ENCODE measurements around the gene PUS7L.

DNA sequence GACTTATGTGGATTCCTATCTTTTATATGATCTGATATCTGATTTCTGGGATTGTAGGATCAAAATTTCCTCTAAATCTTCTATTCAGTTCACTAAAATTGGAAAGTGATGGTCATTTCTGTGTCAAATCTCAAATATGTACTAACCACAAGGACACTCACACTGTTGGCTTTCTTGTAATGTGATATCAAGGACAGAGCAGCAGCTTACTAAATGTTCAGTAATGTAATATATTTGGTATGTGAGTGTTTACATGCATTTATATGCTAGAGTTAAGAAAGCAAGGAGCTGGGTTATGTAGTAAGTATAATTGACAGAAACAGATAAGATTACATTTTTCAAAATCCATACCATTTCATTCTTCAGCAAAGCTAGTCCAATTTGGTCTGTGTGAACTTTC is 16.5 kb downstream of the PUS7L start:
- TF ChIP-seq, protein P1, sequence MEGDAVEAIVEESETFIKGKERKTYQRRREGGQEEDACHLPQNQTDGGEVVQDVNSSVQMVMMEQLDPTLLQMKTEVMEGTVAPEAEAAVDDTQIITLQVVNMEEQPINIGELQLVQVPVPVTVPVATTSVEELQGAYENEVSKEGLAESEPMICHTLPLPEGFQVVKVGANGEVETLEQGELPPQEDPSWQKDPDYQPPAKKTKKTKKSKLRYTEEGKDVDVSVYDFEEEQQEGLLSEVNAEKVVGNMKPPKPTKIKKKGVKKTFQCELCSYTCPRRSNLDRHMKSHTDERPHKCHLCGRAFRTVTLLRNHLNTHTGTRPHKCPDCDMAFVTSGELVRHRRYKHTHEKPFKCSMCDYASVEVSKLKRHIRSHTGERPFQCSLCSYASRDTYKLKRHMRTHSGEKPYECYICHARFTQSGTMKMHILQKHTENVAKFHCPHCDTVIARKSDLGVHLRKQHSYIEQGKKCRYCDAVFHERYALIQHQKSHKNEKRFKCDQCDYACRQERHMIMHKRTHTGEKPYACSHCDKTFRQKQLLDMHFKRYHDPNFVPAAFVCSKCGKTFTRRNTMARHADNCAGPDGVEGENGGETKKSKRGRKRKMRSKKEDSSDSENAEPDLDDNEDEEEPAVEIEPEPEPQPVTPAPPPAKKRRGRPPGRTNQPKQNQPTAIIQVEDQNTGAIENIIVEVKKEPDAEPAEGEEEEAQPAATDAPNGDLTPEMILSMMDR (IDR thresholded peaks at IDR 0.05), result no peak
- TF ChIP-seq POLR2A (IDR thresholded peaks at IDR 0.05; ENCODE audit: low read depth) (no peak), EP300 (IDR thresholded peaks at IDR 0.05) (no peak), POLR2AphosphoS5 (IDR thresholded peaks at IDR 0.05) (no peak)

Measured in esophagus muscularis mucosa (tissue), 4 donors.